IMR-90 (cell line): ENCODE measurements around the gene CLEC16A. TPM values are rescaled to one million over a fixed set of nuclear protein-coding genes. Genes with fewer than 3 reads are reported as not detected.

Source experiments
- ATAC-seq: fragments of 200-7000 bp; cut with Tn5 transposase; 2 replicates; pipeline ENCODE4 v1.9.1; 2020; ENCODE audit warnings: low read depth, mild to moderate bottlenecking, moderate library complexity
- BruUV-seq: library from RNA; stranded (reverse); fragments of 400-500 nt; replicated peaks from 2 replicates; lab custom pipeline; 2021; lab: Mats Ljungman, UMichigan
- CTCF ChIA-PET: fragments of 300-600 bp; formaldehyde crosslinking; extraction: SDS; loops from one replicate; lab custom pipeline; 2021; ENCODE audit warnings: antibody characterized with exemption; lab: Yijun Ruan, JAX
- POLR2A ChIA-PET: fragments of 300-600 bp; sonication (Branson Sonifier 250); formaldehyde crosslinking; loops from one replicate; lab custom pipeline; 2022; ENCODE audit warnings: antibody characterized with exemption; ENCODE audit not compliant: unreplicated experiment; lab: Charles Lee
- DNase-seq: peaks from one replicate; pipeline ENCODE4 v3.0.0; 2013
- H2AFZ ChIP-seq: replicated peaks from 2 replicates; pipeline ENCODE3; 2013; ENCODE audit warnings: low read length, mild to moderate bottlenecking; ENCODE audit not compliant: poor library complexity
- H2AK5ac ChIP-seq: 2 replicates; pipeline ENCODE4 v1.6.1; 2013; ENCODE audit warnings: low read depth, low read length, inconsistent platforms
- H2AK9ac ChIP-seq: replicated peaks from 2 replicates; pipeline ENCODE3; 2013; ENCODE audit warnings: mild to moderate bottlenecking, low read depth, low read length, moderate library complexity; ENCODE audit not compliant: poor library complexity
- H2BK120ac ChIP-seq: 2 replicates; pipeline ENCODE4 v1.6.1; 2013; ENCODE audit warnings: low read depth, low read length, inconsistent platforms
- H2BK15ac ChIP-seq: 3 replicates; pipeline ENCODE4 v1.6.1; 2013; ENCODE audit warnings: low read depth, low read length, inconsistent platforms
- H2BK20ac ChIP-seq: 2 replicates; pipeline ENCODE4 v1.6.1; 2013; ENCODE audit warnings: low read depth, mild to moderate bottlenecking, inconsistent platforms, low read length, moderate library complexity
- H2BK5ac ChIP-seq: 2 replicates; pipeline ENCODE4 v1.6.1; 2013; ENCODE audit warnings: mild to moderate bottlenecking, low read depth, low read length, inconsistent platforms; ENCODE audit not compliant: poor library complexity, severe bottlenecking
- H3K14ac ChIP-seq: replicated peaks from 2 replicates; pipeline ENCODE4 v1.6.1; 2013; ENCODE audit warnings: low read depth, low read length, inconsistent platforms
- H3K18ac ChIP-seq: 2 replicates; pipeline ENCODE4 v1.6.1; 2013; ENCODE audit warnings: low read depth, low read length, control low read depth
- H3K23ac ChIP-seq: 2 replicates; pipeline ENCODE4 v1.6.1; 2013; ENCODE audit warnings: low read depth, low read length, inconsistent platforms
- H3K27ac ChIP-seq: 2 replicates; pipeline ENCODE4 v1.5.1; 2013; ENCODE audit warnings: mild to moderate bottlenecking, control low read depth, low read length; ENCODE audit not compliant: insufficient read depth
- H3K27me3 ChIP-seq: 2 replicates; pipeline ENCODE4 v1.6.1; 2013; ENCODE audit warnings: low read length; ENCODE audit not compliant: control insufficient read depth, insufficient read depth
- H3K36me3 ChIP-seq: 2 replicates; pipeline ENCODE4 v1.6.1; 2013; ENCODE audit warnings: low read length, mixed read lengths; ENCODE audit not compliant: control insufficient read depth, insufficient read depth
- H3K4ac ChIP-seq: 2 replicates; pipeline ENCODE4 v1.6.1; 2013; ENCODE audit warnings: low read depth, low read length, inconsistent platforms
- H3K4me1 ChIP-seq: 2 replicates; pipeline ENCODE4 v1.6.1; 2013; ENCODE audit warnings: low read length, mixed read lengths; ENCODE audit not compliant: control insufficient read depth, insufficient read depth
- H3K4me2 ChIP-seq: 2 replicates; pipeline ENCODE4 v1.6.1; 2013; ENCODE audit warnings: low read depth, mild to moderate bottlenecking, control low read depth, low read length, moderate library complexity
- H3K4me3 ChIP-seq: 2 replicates; pipeline ENCODE4 v1.5.1; 2013; ENCODE audit warnings: low read depth, mild to moderate bottlenecking, control low read depth, low read length, moderate library complexity; ENCODE audit not compliant: insufficient read depth
- H3K56ac ChIP-seq: 2 replicates; pipeline ENCODE4 v1.6.1; 2013; ENCODE audit warnings: low read length, inconsistent platforms; ENCODE audit not compliant: insufficient read depth; ENCODE audit errors: extremely low read depth
- H3K79me1 ChIP-seq, 2 experiments: 2 replicates each; pipeline ENCODE4 v1.6.1; 2013; ENCODE audit warnings: low read length in 2 of 2, inconsistent platforms in 1 of 2, low read depth in 1 of 2
- H3K9ac ChIP-seq: 2 replicates; pipeline ENCODE4 v1.6.1; 2013; ENCODE audit warnings: low read depth, low read length, control low read depth
- H3K9me1 ChIP-seq: 2 replicates; pipeline ENCODE4 v1.6.1; 2013; ENCODE audit warnings: low read length, inconsistent platforms; ENCODE audit not compliant: insufficient read depth
- H3K9me3 ChIP-seq: 2 replicates; pipeline ENCODE4 v1.6.1; 2013; ENCODE audit warnings: low read length; ENCODE audit not compliant: control insufficient read depth, insufficient read depth
- H4K20me1 ChIP-seq: 2 replicates; pipeline ENCODE4 v1.6.1; 2013; ENCODE audit warnings: low read length, inconsistent platforms; ENCODE audit not compliant: insufficient read depth
- H4K5ac ChIP-seq: 2 replicates; pipeline ENCODE4 v1.6.1; 2013; ENCODE audit warnings: mild to moderate bottlenecking, low read depth, low read length, control low read depth
- H4K8ac ChIP-seq, 2 experiments: 2 replicates each; pipeline ENCODE4 v1.6.1; 2013; ENCODE audit warnings: low read depth in 2 of 2, low read length in 2 of 2, control low read depth in 1 of 2, inconsistent platforms in 1 of 2
- H4K91ac ChIP-seq: 2 replicates; pipeline ENCODE4 v1.6.1; 2013; ENCODE audit warnings: low read depth, low read length, inconsistent platforms; ENCODE audit not compliant: insufficient read depth
- CHD1 ChIP-seq: IDR thresholded peaks from 2 replicates; pipeline ENCODE4 v1.6.1; 2012; ENCODE audit warnings: low read depth, low read length, improper control_type of control experiment
- FOS ChIP-seq: fragments of 150-350 bp; IDR thresholded peaks from 2 replicates; pipeline ENCODE4 v1.6.1; 2016; ENCODE audit warnings: low read depth, low read length
- MAFK ChIP-seq: IDR thresholded peaks from 2 replicates; pipeline ENCODE4 v1.6.1; 2012; ENCODE audit warnings: low read depth, low read length, improper control_type of control experiment
- MAZ ChIP-seq: IDR thresholded peaks from 2 replicates; pipeline ENCODE4 v1.6.1; 2012; ENCODE audit warnings: low read depth, mild to moderate bottlenecking, low read length, improper control_type of control experiment, moderate library complexity, borderline replicate concordance
- MXI1 ChIP-seq: IDR thresholded peaks from 2 replicates; pipeline ENCODE4 v1.6.1; 2012; ENCODE audit warnings: low read depth, mild to moderate bottlenecking, low read length, moderate library complexity, borderline replicate concordance
- POLR2A ChIP-seq: IDR thresholded peaks from 2 replicates; pipeline ENCODE4 v1.6.1; 2012; ENCODE audit warnings: mild to moderate bottlenecking, low read depth, low read length
- RCOR1 ChIP-seq: IDR thresholded peaks from 2 replicates; pipeline ENCODE4 v1.6.1; 2012; ENCODE audit warnings: mild to moderate bottlenecking, low read length, improper control_type of control experiment; ENCODE audit not compliant: insufficient replicate concordance
- RFX5 ChIP-seq: IDR thresholded peaks from 2 replicates; pipeline ENCODE4 v1.8.0; 2012; ENCODE audit warnings: low read depth, mild to moderate bottlenecking, low read length, moderate library complexity
- SMC3 ChIP-seq: fragments of 150-350 bp; IDR thresholded peaks from 2 replicates; pipeline ENCODE4 v1.6.1; 2016; ENCODE audit warnings: low read depth, mild to moderate bottlenecking, antibody characterized with exemption, low read length, moderate library complexity
- WGBS, 2 experiments: methylation state at CpG; one replicate each; pipeline versions ENCODE4 v1.1.5 to v1.1.7; 2013; ENCODE audit warnings: missing lambda C conversion rate in 2 of 2; ENCODE audit not compliant: insufficient read length in 1 of 2; ENCODE audit errors: extremely low coverage in 2 of 2; 5-methylcytosine and 5-hydroxymethylcytosine counted together
- dilution Hi-C: fragments of 300-500 bp; cut with HindIII; formaldehyde crosslinking; loops from one replicate; pipeline ENCODE4 v1.14.3; 2018; ENCODE audit warnings: low sequenced_read_pairs; ENCODE audit not compliant: unreplicated experiment
- in situ Hi-C: fragments of 300-500 bp; cut with MboI; formaldehyde crosslinking; loops from 3 replicates; pipeline ENCODE4 v1.14.3; 2019; ENCODE audit warnings: low sequenced_read_pairs, inconsistent platforms, mixed read lengths
- intact Hi-C: fragments of 100-400 bp; cut with micrococcal nuclease; formaldehyde crosslinking; loops from 2 replicates; pipeline ENCODE4 v1.10.0; 2022
- polyA plus RNA-seq, 3 experiments: library from polyadenylated mRNA; depleted of rRNA; stranded (reverse); fragments of >200 nt; gene quantifications; 2 replicates each; pipeline ENCODE4 v1.2.3, GENCODE V29; 2012; ENCODE audit warnings: low replicate concordance in 1 of 3
- total RNA-seq: library from RNA; depleted of rRNA; stranded (reverse); fragments of >200 nt; gene quantifications from 2 replicates; pipeline ENCODE4 v1.2.3, GENCODE V29; 2012
- TF ChIP-seq, protein P1 (sequence below): conservative IDR thresholded peaks from 2 replicates; pipeline ENCODE4 v1.5.1; 2012; ENCODE audit warnings: mild to moderate bottlenecking, low read depth, low read length, improper control_type of control experiment
- TF ChIP-seq, protein P2 (sequence below): fragments of 150-350 bp; IDR thresholded peaks from 2 replicates; pipeline ENCODE4 v1.6.1; 2016; ENCODE audit warnings: low read depth, mild to moderate bottlenecking, low read length, moderate library complexity, borderline replicate concordance

CLEC16A gene
- total and polyA plus RNA-seq, 2 of the 4 experiments (the other 2 are of a cell fraction): 15.9 to 16.5 TPM

DNA sequence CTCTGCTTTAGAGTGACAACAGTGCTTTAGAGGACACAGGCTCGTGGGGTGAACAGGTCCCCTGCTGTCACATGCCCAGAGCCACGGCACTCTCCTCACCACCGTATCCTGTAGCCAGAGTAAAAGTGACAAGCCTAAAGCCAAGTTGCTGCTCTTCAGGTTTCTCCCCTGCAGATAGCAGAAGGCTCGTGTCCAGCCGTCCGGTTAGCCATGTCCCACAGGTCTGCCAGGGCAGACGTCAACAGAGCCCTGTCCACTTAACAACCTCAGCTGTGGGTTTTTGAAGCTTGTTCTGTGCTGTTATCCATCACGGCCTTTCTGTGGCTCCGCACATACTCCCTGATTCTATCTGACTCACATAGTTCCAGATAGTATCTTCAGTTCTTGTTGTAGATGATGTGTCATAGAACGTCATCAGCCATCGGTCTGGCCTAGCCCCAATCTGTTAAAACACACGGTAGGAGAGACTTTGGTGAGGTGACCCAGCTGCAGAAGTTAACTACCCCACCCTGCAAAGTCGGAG is 211.0 kb downstream of the CLEC16A start (continued):
- TF ChIP-seq, protein P1, sequence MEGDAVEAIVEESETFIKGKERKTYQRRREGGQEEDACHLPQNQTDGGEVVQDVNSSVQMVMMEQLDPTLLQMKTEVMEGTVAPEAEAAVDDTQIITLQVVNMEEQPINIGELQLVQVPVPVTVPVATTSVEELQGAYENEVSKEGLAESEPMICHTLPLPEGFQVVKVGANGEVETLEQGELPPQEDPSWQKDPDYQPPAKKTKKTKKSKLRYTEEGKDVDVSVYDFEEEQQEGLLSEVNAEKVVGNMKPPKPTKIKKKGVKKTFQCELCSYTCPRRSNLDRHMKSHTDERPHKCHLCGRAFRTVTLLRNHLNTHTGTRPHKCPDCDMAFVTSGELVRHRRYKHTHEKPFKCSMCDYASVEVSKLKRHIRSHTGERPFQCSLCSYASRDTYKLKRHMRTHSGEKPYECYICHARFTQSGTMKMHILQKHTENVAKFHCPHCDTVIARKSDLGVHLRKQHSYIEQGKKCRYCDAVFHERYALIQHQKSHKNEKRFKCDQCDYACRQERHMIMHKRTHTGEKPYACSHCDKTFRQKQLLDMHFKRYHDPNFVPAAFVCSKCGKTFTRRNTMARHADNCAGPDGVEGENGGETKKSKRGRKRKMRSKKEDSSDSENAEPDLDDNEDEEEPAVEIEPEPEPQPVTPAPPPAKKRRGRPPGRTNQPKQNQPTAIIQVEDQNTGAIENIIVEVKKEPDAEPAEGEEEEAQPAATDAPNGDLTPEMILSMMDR: no peak

DNA sequence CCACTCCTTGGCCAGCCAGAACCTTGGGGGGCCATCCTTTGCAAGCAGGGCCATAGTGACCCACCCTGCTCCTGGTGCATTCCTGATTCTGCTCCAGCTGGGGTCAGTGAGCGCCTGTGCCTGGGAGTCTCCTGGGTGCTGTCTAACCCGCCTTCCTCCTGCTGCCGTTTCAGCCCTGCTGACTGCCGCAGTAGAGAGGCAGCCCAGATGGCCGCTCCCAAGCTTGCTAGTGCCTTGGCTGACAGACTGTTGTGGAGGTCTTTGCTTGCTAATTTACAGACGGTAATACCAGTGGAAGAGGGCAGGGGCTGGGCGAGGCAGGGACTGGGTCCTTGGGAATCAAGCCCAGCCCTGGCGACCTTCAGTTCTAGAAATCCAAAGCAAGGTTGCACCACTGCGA is 212.0 kb downstream of the CLEC16A start:
- BruUV-seq: no TSS peak
- TF ChIP-seq MAZ: no peak
- TF ChIP-seq RCOR1: no peak
- TF ChIP-seq RFX5: no peak
- TF ChIP-seq, protein P2, sequence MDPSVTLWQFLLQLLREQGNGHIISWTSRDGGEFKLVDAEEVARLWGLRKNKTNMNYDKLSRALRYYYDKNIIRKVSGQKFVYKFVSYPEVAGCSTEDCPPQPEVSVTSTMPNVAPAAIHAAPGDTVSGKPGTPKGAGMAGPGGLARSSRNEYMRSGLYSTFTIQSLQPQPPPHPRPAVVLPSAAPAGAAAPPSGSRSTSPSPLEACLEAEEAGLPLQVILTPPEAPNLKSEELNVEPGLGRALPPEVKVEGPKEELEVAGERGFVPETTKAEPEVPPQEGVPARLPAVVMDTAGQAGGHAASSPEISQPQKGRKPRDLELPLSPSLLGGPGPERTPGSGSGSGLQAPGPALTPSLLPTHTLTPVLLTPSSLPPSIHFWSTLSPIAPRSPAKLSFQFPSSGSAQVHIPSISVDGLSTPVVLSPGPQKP: no peak
- no peak for TF ChIP-seq POLR2A
- no peak for TF ChIP-seq MXI1
- no peak for TF ChIP-seq FOS
- no peak for TF ChIP-seq MAFK
- no peak for TF ChIP-seq CHD1
- TF ChIP-seq, protein P1: no peak
- TF ChIP-seq SMC3: no peak

More for the DNA sequence above, 212.0 kb downstream of the CLEC16A start:
- Histone ChIP-seq H3K36me3 (no peaks in the 10 kb centered on the region), H3K27me3 (no peaks in the 10 kb centered on the region), H3K9me1 (peaks cover 14% of the 10 kb centered on the region), H4K5ac (no peak overlapping the region), H2BK120ac (no peak overlapping the region), H2BK5ac (no peak overlapping the region), H2AK5ac (no peak overlapping the region; the same call in 1 of the 2 replicates), H3K4me2 (no peak overlapping the region), H2AFZ (no peak overlapping the region), H3K23ac (no peak overlapping the region), H3K18ac (no peak overlapping the region), H2BK20ac (no peak overlapping the region), H4K8ac (no peak overlapping the region), H4K20me1 (no peaks in the 10 kb centered on the region; the same call in 1 of the 2 replicates), H3K4ac (no peak overlapping the region), H3K56ac (no peak overlapping the region), H3K27ac (no peak overlapping the region), H3K14ac (no peak overlapping the region), H2BK15ac (no peak overlapping the region), H4K91ac (no peak overlapping the region), H3K9me3 (0 out of 2 replicates have a peak, but pooled peaks cover 2% of the 10 kb centered on the region), H3K4me3 (no peak overlapping the region), H2AK9ac (no peak overlapping the region), H3K79me1 (peaks cover 0 to 8% of the 10 kb centered on the region in 2 experiments; a peak in 1 of 4 replicates), H3K4me1 (peaks cover 12% of the 10 kb centered on the region), H3K9ac (no peak overlapping the region)
- dilution Hi-C loops: no loop called here
- ATAC-seq: no peak
- ChIA-PET CTCF (no interaction called here), POLR2A (no interaction called here)
- 80% methylated on average over 1 of the region's 9 CpGs; no CpG with 5 or more reads in 1 of the 2 experiments for WGBS, 2 experiments
- no peak for DNase-seq
- in situ Hi-C loops: no loop called here
- intact Hi-C loops: no loop called here
